OCI-LY7 (cell line): ENCODE results near the gene IMP4. TPM values are rescaled to one million over a fixed set of nuclear protein-coding genes. Genes with fewer than 3 reads are reported as not detected.
A peak's percentile ranks its signal among the peaks of the same experiment; 100 is the strongest.

Source experiments
- BruUV-seq: library from RNA; stranded (reverse); fragments of 400-500 nt; replicated peaks from 2 replicates; lab custom pipeline; 2021; lab: Mats Ljungman, UMichigan
- CTCF ChIA-PET: fragments of 300-600 bp; sonication (Branson Sonifier 250); formaldehyde crosslinking; loops from one replicate; lab custom pipeline; 2022; ENCODE audit warnings: antibody characterized with exemption; ENCODE audit not compliant: unreplicated experiment; lab: Charles Lee
- POLR2A ChIA-PET: fragments of 300-600 bp; sonication (Branson Sonifier 250); formaldehyde crosslinking; loops from one replicate; lab custom pipeline; 2022; ENCODE audit warnings: antibody characterized with exemption; lab: Charles Lee
- DNase-seq: peaks from one replicate; pipeline ENCODE4 v3.0.0-alpha.2; 2015; ENCODE audit warnings: low spot score
- H2AFZ ChIP-seq: fragments of 200-600 bp; sonication (generic), shearing (Covaris generic); 2 replicates; pipeline ENCODE4 v1.6.1; 2014; ENCODE audit warnings: mild to moderate bottlenecking, antibody characterized with exemption, low read length, moderate library complexity
- H3K27ac ChIP-seq: fragments of 200-600 bp; sonication (generic); 2 replicates; pipeline ENCODE4 v1.5.1; 2014; ENCODE audit warnings: mixed run types, low read depth, mild to moderate bottlenecking, moderate library complexity, low read length, inconsistent platforms; ENCODE audit not compliant: poor library complexity, severe bottlenecking
- H3K36me3 ChIP-seq: fragments of 200-600 bp; sonication (generic); 2 replicates; pipeline ENCODE4 v1.6.1; 2014; ENCODE audit warnings: mild to moderate bottlenecking, antibody characterized with exemption, low read length, moderate library complexity, mixed read lengths; ENCODE audit not compliant: insufficient read depth
- H3K4me1 ChIP-seq: fragments of 200-600 bp; sonication (generic); 2 replicates; pipeline ENCODE4 v1.5.1; 2014; ENCODE audit warnings: mild to moderate bottlenecking, low read length; ENCODE audit not compliant: insufficient read depth, poor library complexity, severe bottlenecking
- H3K4me2 ChIP-seq: fragments of 200-600 bp; sonication (generic); 2 replicates; pipeline ENCODE4 v1.6.1; 2014; ENCODE audit warnings: mild to moderate bottlenecking, low read length
- H3K4me3 ChIP-seq: fragments of 200-600 bp; sonication (generic); 2 replicates; pipeline ENCODE4 v1.5.1; 2014; ENCODE audit warnings: mild to moderate bottlenecking, low read depth, low read length; ENCODE audit not compliant: poor library complexity, severe bottlenecking
- H3K79me2 ChIP-seq: fragments of 200-600 bp; sonication (generic); 2 replicates; pipeline ENCODE4 v1.6.1; 2016; ENCODE audit warnings: low read depth, mild to moderate bottlenecking, low read length, moderate library complexity, mixed read lengths; ENCODE audit not compliant: insufficient read depth
- H3K9me2 ChIP-seq: fragments of 200-600 bp; sonication (generic); 2 replicates; pipeline ENCODE4 v1.6.1; 2016; ENCODE audit warnings: mild to moderate bottlenecking, low read length, mixed read lengths; ENCODE audit not compliant: insufficient read depth
- H3K9me3 ChIP-seq: fragments of 200-600 bp; sonication (generic); 2 replicates; pipeline ENCODE4 v1.6.1; 2014; ENCODE audit warnings: mild to moderate bottlenecking, mixed run types, low read length, mixed read lengths
- H4K20me1 ChIP-seq: fragments of 200-600 bp; sonication (generic); 2 replicates; pipeline ENCODE4 v1.6.1; 2014; ENCODE audit warnings: mild to moderate bottlenecking, antibody characterized with exemption, low read length, moderate library complexity, mixed read lengths; ENCODE audit not compliant: insufficient read depth
- CTCF ChIP-seq: fragments of 200-600 bp; sonication (generic); conservative IDR thresholded peaks from 2 replicates; pipeline ENCODE4 v1.5.1; 2014; ENCODE audit warnings: mild to moderate bottlenecking, antibody characterized with exemption, low read length, moderate library complexity, mixed read lengths
- EZH2phosphoT487 ChIP-seq: fragments of 200-600 bp; sonication (generic); IDR thresholded peaks from 2 replicates; pipeline ENCODE4 v1.6.1; 2018; ENCODE audit warnings: low read depth, borderline replicate concordance, mild to moderate bottlenecking, mixed run types, antibody characterized with exemption, low read length, moderate library complexity, mixed read lengths
- intact Hi-C: fragments of 100-400 bp; cut with micrococcal nuclease; formaldehyde crosslinking; loops from one replicate; pipeline ENCODE4 v1.10.0; 2022; ENCODE audit not compliant: unreplicated experiment
- total RNA-seq, 2 experiments: library from RNA; depleted of rRNA in 1 of 2; stranded (reverse); fragments of >200 nt in 1 of 2; shearing (Covaris generic) in 1 of 2; gene quantifications; 2 replicates each; pipeline ENCODE4 v1.2.3, GENCODE V29; 2014 to 2022

Gene IMP4
- total RNA-seq, 2 experiments from 2014 or later = 266 to 314 TPM

- peak overlapping the region; percentile 99 for H3K4me2 ChIP-seq
- no peaks in the 10 kb centered on the region for H3K9me2 ChIP-seq
- no peaks in the 10 kb centered on the region for H4K20me1 ChIP-seq
- peaks cover 77% of the 10 kb centered on the region for H3K36me3 ChIP-seq
- TF ChIP-seq EZH2phosphoT487 (no peak), CTCF (no peak)
- H3K4me1 ChIP-seq = peaks cover 79% of the 10 kb centered on the region
- no peaks in the 10 kb centered on the region for H3K9me3 ChIP-seq
- POLR2A ChIA-PET = interaction anchor here (1.2 to 15.9 kb wide), 5 partner anchors 8 to 39 kb away, joined by 3 to 251 read pairs (median 18); no protein-coding TSS in a partner anchor
- peaks cover 65% of the 10 kb centered on the region for H3K79me2 ChIP-seq
- intact Hi-C loops = no loop called here
- no peak overlapping the region for H2AFZ ChIP-seq
- H3K27ac ChIP-seq = peak overlapping the region; percentile 96
- H3K4me3 ChIP-seq = peak overlapping the region; percentile 97
- DNase-seq = peak; percentile 80
- CTCF ChIA-PET = interaction anchor here (0.9 to 1.7 kb wide), 3 partner anchors 9 to 43 kb away, joined by 3 to 6 read pairs (median 4); partner anchors contain the start of gene PTPN18
- BruUV-seq = TSS peak; percentile 44
Observed at GRCh38 chr2:130347220-130347925, 4.7 kb downstream of the IMP4 start.

- Histone ChIP-seq H3K4me2 (peak overlapping the region; percentile 99), H3K9me3 (no peaks in the 10 kb centered on the region), H3K27ac (peak overlapping the region; percentile 96), H3K9me2 (no peaks in the 10 kb centered on the region), H4K20me1 (no peaks in the 10 kb centered on the region), H3K36me3 (peaks cover 72% of the 10 kb centered on the region), H3K4me3 (no peak overlapping the region), H3K4me1 (peaks cover 97% of the 10 kb centered on the region), H3K79me2 (peaks cover 56% of the 10 kb centered on the region), H2AFZ (no peak overlapping the region)
- TF ChIP-seq EZH2phosphoT487 = no peak
- no peak for TF ChIP-seq CTCF
- intact Hi-C loops = no loop called here
- BruUV-seq = no TSS peak
- ChIA-PET POLR2A (interaction anchor here (10.4 to 15.9 kb wide), 2 partner anchors 27 to 37 kb away, joined by 159 to 251 read pairs; no protein-coding TSS in a partner anchor), CTCF (no interaction called here)
- DNase-seq = peak; percentile 26
Observed at GRCh38 chr2:130349174-130349573, 6.5 kb downstream of the IMP4 start.
